Measurements from ENCODE around the gene RCSD1. TPM values are rescaled to one million over a fixed set of nuclear protein-coding genes. Genes with fewer than 3 reads are reported as not detected.

The RCSD1 gene
- total RNA-seq, 2 experiments from 2014 or later = 42.3 to 44.6 TPM

DNA sequence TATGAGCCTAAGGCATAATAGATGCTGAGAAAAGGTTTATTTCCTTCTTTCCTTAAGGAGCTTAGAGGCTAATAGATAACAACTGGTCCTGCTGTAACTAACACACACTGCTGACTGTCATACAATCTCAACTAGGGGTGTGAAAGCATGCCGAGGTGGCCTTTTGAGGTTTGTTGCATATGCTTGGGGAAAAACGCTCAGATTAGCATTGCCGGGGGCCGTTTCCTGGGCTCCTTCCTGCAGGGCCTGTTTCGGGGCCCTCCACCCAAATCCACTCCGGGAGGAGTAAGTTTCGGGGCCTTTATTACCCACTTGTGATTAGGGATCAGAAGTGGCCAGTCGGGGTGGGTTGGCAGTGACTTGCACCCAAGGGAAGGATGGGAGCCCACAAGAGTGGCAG is 27.2 kb upstream of the RCSD1 start:
- H3K27me3 ChIP-seq (ENCODE audit: control insufficient read depth in 1 of 2, insufficient read depth in 2 of 2, low read length in 2 of 2) = no peaks in the 10 kb centered on the region
- Mint-ChIP-seq H3K27me3 (no peaks in the 10 kb centered on the region), H3K4me3 (no peak overlapping the region), H3K27ac (peak overlapping the region; percentile 42), H3K36me3 (ENCODE audit: low read depth) (peaks cover 8% of the 10 kb centered on the region), H3K9me3 (peaks cover 2% of the 10 kb centered on the region), H3K4me1 (ENCODE audit: low read depth) (peaks cover 38% of the 10 kb centered on the region)
- peaks cover 35% of the 10 kb centered on the region for H3K4me1 ChIP-seq (ENCODE audit: insufficient read depth, low read length)
- no peaks in the 10 kb centered on the region for H3K36me3 ChIP-seq (ENCODE audit: insufficient read depth, low read length)
- H3K4me3 ChIP-seq (ENCODE audit: low read length) = no peak overlapping the region
- CTCF ChIA-PET = interaction anchor here (5.1 kb wide), 1 partner anchor 35 kb away, joined by 76 read pairs; no protein-coding TSS in a partner anchor
- H3K9me3 ChIP-seq (ENCODE audit: control insufficient read depth in 1 of 2, insufficient read depth in 1 of 2, low read length in 2 of 2) = peaks cover 13 to 16% of the 10 kb centered on the region in 2 experiments
- no peak overlapping the region for H3K27ac ChIP-seq (ENCODE audit: low read depth in 1 of 2, low read length in 2 of 2)
- POLR2A ChIA-PET = interaction anchor here (0.9 to 5.8 kb wide), 5 partner anchors 15 to 85 kb away, joined by 3 to 116 read pairs (median 29); partner anchors contain the start of gene RCSD1
- TF ChIP-seq, protein P1, sequence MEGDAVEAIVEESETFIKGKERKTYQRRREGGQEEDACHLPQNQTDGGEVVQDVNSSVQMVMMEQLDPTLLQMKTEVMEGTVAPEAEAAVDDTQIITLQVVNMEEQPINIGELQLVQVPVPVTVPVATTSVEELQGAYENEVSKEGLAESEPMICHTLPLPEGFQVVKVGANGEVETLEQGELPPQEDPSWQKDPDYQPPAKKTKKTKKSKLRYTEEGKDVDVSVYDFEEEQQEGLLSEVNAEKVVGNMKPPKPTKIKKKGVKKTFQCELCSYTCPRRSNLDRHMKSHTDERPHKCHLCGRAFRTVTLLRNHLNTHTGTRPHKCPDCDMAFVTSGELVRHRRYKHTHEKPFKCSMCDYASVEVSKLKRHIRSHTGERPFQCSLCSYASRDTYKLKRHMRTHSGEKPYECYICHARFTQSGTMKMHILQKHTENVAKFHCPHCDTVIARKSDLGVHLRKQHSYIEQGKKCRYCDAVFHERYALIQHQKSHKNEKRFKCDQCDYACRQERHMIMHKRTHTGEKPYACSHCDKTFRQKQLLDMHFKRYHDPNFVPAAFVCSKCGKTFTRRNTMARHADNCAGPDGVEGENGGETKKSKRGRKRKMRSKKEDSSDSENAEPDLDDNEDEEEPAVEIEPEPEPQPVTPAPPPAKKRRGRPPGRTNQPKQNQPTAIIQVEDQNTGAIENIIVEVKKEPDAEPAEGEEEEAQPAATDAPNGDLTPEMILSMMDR (IDR thresholded peaks at IDR 0.05) = no peak
- ATAC-seq (ENCODE audit: poor library complexity) (no peak), DNase-seq (peak in 5 of 14 experiments; percentile 24 to 39 (median 31))
- intact Hi-C loops (cut with DNase I, micrococcal nuclease) = loop anchor here in 1 of 2 experiments (2.0 kb wide), 1 partner anchor 28 kb away; the partner anchor contains the start of gene RCSD1

DNA sequence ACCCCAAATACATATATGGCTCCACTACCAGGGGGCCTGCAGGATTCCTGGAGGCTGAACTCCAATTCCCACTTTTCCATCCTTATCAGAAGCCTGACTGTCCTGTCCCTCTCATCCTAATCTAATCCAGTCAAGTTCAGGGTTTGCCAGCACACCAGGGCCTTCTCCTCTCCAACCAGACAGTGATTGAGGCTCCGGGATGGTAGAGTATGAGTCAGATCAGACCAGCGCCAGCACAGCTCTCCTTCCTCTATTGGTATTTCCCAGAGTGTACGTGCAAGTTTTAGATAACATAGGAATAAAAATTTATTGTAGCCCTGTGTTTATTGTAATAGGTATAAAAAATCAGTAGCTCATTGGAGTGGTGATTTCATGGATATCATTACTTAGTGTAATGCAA is 24.5 kb upstream of the RCSD1 start:
- ATAC-seq (ENCODE audit: poor library complexity) (no peak), DNase-seq (peak in 2 of 14 experiments; percentile 33 to 43)
- H3K9me3 ChIP-seq (ENCODE audit: control insufficient read depth in 1 of 2, insufficient read depth in 1 of 2, low read length in 2 of 2) = peaks cover 19 to 21% of the 10 kb centered on the region in 2 experiments
- peaks cover 30% of the 10 kb centered on the region for H3K4me1 ChIP-seq (ENCODE audit: insufficient read depth, low read length)
- Mint-ChIP-seq H3K27me3 (no peaks in the 10 kb centered on the region), H3K36me3 (ENCODE audit: low read depth) (peaks cover 8% of the 10 kb centered on the region), H3K4me1 (ENCODE audit: low read depth) (peaks cover 29% of the 10 kb centered on the region), H3K27ac (no peak overlapping the region), H3K4me3 (no peak overlapping the region), H3K9me3 (peaks cover 2% of the 10 kb centered on the region)
- ChIA-PET POLR2A (interaction anchor here (1.1 to 1.3 kb wide), 2 partner anchors 12 to 27 kb away, joined by 3 read pairs; no protein-coding TSS in a partner anchor), CTCF (no interaction called here)
- intact Hi-C loops (cut with DNase I, micrococcal nuclease) = no loop called here
- H3K27me3 ChIP-seq (ENCODE audit: control insufficient read depth in 1 of 2, insufficient read depth in 2 of 2, low read length in 2 of 2) = no peaks in the 10 kb centered on the region
- no peaks in the 10 kb centered on the region for H3K36me3 ChIP-seq (ENCODE audit: insufficient read depth, low read length)
- TF ChIP-seq, protein P1 (IDR thresholded peaks at IDR 0.05) = no peak
- no peak overlapping the region for H3K27ac ChIP-seq (ENCODE audit: low read depth in 1 of 2, low read length in 2 of 2)
- no peak overlapping the region for H3K4me3 ChIP-seq (ENCODE audit: low read length)

DNA sequence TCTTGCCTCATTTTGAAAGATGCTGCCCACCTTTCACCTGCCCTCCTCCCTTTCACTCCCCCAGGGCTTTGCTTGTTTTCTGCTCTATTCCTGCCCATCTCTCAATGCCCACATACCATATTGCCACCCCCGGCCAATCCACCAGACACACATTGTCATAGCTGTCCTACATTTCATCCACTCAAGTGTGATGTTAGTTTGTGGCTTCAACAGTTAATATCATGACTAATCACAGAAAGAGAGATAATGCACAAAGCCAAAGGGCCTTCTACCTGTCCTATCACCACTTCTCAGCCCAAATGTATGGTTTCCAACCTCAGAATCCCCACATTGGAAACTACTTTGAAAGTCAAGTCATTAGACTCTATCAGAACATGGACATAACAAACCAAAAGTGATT is 18.0 kb upstream of the RCSD1 start:
- H3K27me3 ChIP-seq (ENCODE audit: control insufficient read depth in 1 of 2, insufficient read depth in 2 of 2, low read length in 2 of 2) = no peaks in the 10 kb centered on the region
- CTCF ChIA-PET = interaction anchor here (0.7 kb wide), 1 partner anchor 16 kb away, joined by 3 read pairs; no protein-coding TSS in a partner anchor
- H3K4me3 ChIP-seq (ENCODE audit: low read length) = no peak overlapping the region
- Mint-ChIP-seq H3K36me3 (ENCODE audit: low read depth) (peaks cover 6% of the 10 kb centered on the region), H3K4me3 (no peak overlapping the region), H3K9me3 (peaks cover 2% of the 10 kb centered on the region), H3K27ac (no peak overlapping the region), H3K27me3 (no peaks in the 10 kb centered on the region), H3K4me1 (ENCODE audit: low read depth) (peaks cover 12% of the 10 kb centered on the region)
- no peaks in the 10 kb centered on the region for H3K36me3 ChIP-seq (ENCODE audit: insufficient read depth, low read length)
- TF ChIP-seq, protein P1 (IDR thresholded peaks at IDR 0.05) = no peak
- no peak for DNase-seq
- H3K27ac ChIP-seq (ENCODE audit: low read depth in 1 of 2, low read length in 2 of 2) = no peak overlapping the region
- intact Hi-C loops (cut with DNase I, micrococcal nuclease) = no loop called here
- POLR2A ChIA-PET = no interaction called here
- H3K4me1 ChIP-seq (ENCODE audit: insufficient read depth, low read length) = peaks cover 15% of the 10 kb centered on the region
- ATAC-seq (ENCODE audit: poor library complexity) = no peak
- H3K9me3 ChIP-seq (ENCODE audit: control insufficient read depth in 1 of 2, insufficient read depth in 1 of 2, low read length in 2 of 2) = peaks cover 9 to 17% of the 10 kb centered on the region in 2 experiments

Measured in CD4-positive, alpha-beta T cell (primary cell).